DND-41 (cell line): ENCODE data around the gene CHD6.

Experiments
- EZH2 ChIP-seq: IDR thresholded peaks from 3 replicates; pipeline ENCODE4 v1.6.1; 2012; ENCODE audit warnings: borderline replicate concordance, low read depth, mild to moderate bottlenecking, moderate library complexity, low read length, inconsistent platforms; ENCODE audit not compliant: severe bottlenecking
- TF ChIP-seq, protein P1 (sequence below): IDR thresholded peaks from 2 replicates; pipeline ENCODE4 v1.5.1; 2012; ENCODE audit warnings: borderline replicate concordance, low read length, moderate library complexity, mild to moderate bottlenecking; ENCODE audit not compliant: poor library complexity, severe bottlenecking; ENCODE audit errors: extremely low read depth

DNA sequence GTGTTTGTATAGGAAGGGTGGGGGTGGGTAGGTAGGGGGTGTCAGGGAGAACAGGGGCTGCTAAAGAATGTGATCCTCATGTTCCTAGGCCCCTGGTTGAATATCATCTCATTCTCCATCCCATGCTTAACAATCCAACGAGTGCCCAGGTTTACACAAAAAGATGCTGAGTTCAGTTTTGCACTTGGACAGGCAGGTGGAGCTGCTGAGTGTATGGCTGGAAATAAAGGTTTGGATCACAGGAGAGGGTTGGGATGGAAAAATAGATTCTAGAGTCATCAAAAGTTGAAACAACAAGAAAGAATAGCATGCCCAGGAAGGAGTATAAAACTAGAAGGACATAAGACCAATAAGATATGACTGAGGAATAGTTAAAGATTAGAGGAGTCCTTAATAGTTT, 14.2 kb downstream of the CHD6 start:
- TF ChIP-seq, protein P1, sequence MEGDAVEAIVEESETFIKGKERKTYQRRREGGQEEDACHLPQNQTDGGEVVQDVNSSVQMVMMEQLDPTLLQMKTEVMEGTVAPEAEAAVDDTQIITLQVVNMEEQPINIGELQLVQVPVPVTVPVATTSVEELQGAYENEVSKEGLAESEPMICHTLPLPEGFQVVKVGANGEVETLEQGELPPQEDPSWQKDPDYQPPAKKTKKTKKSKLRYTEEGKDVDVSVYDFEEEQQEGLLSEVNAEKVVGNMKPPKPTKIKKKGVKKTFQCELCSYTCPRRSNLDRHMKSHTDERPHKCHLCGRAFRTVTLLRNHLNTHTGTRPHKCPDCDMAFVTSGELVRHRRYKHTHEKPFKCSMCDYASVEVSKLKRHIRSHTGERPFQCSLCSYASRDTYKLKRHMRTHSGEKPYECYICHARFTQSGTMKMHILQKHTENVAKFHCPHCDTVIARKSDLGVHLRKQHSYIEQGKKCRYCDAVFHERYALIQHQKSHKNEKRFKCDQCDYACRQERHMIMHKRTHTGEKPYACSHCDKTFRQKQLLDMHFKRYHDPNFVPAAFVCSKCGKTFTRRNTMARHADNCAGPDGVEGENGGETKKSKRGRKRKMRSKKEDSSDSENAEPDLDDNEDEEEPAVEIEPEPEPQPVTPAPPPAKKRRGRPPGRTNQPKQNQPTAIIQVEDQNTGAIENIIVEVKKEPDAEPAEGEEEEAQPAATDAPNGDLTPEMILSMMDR, result no peak
- no peak for TF ChIP-seq EZH2
